ENCODE results near the gene COQ8A.

COQ8A gene

GRCh38 chr1:227006226-227006796 is 66.2 kb downstream of the COQ8A start:
- Mint-ChIP-seq H3K4me1 (no peaks in the 10 kb centered on the region), H3K9me3 (no peaks in the 10 kb centered on the region), H3K4me3 (no peak overlapping the region), H3K36me3 (ENCODE audit: low read depth) (no peaks in the 10 kb centered on the region), H3K27ac (no peak overlapping the region), H3K27me3 (peaks cover 6% of the 10 kb centered on the region)
- DNase-seq (no peak), ATAC-seq (no peak)

GRCh38 chr1:227009937-227010336 is 69.8 kb downstream of the COQ8A start:
- Mint-ChIP-seq H3K4me1 (no peaks in the 10 kb centered on the region), H3K4me3 (no peak overlapping the region), H3K36me3 (ENCODE audit: low read depth) (no peaks in the 10 kb centered on the region), H3K27ac (no peak overlapping the region), H3K9me3 (no peaks in the 10 kb centered on the region), H3K27me3 (peaks cover 6% of the 10 kb centered on the region)
- DNase-seq (no peak), ATAC-seq (no peak)

GRCh38 chr1:227010645-227011044 is 70.6 kb downstream of the COQ8A start:
- Mint-ChIP-seq H3K9me3 (no peaks in the 10 kb centered on the region), H3K4me3 (no peak overlapping the region), H3K36me3 (ENCODE audit: low read depth) (no peaks in the 10 kb centered on the region), H3K27me3 (peaks cover 6% of the 10 kb centered on the region), H3K27ac (no peak overlapping the region), H3K4me1 (no peaks in the 10 kb centered on the region)
- DNase-seq = no peak
- ATAC-seq = no peak

- Mint-ChIP-seq H3K36me3 (ENCODE audit: low read depth) (no peaks in the 10 kb centered on the region), H3K27me3 (no peaks in the 10 kb centered on the region), H3K4me1 (no peaks in the 10 kb centered on the region), H3K27ac (no peak overlapping the region), H3K9me3 (peaks cover 5% of the 10 kb centered on the region), H3K4me3 (no peak overlapping the region)
- DNase-seq (no peak), ATAC-seq (no peak)
Observed at GRCh38 chr1:227016990-227017389, 76.9 kb downstream of the COQ8A start.

- Mint-ChIP-seq H3K27ac (no peak overlapping the region), H3K36me3 (ENCODE audit: low read depth) (no peaks in the 10 kb centered on the region), H3K9me3 (no peaks in the 10 kb centered on the region), H3K4me3 (no peak overlapping the region), H3K4me1 (no peaks in the 10 kb centered on the region), H3K27me3 (no peaks in the 10 kb centered on the region)
- DNase-seq = no peak
- no peak for ATAC-seq
Observed at GRCh38 chr1:227032396-227032795, 92.3 kb downstream of the COQ8A start.

GRCh38 chr1:227033880-227034279 is 93.8 kb downstream of the COQ8A start:
- Mint-ChIP-seq H3K4me1 (no peaks in the 10 kb centered on the region), H3K27ac (no peak overlapping the region), H3K4me3 (no peak overlapping the region), H3K9me3 (no peaks in the 10 kb centered on the region), H3K27me3 (no peaks in the 10 kb centered on the region), H3K36me3 (ENCODE audit: low read depth) (no peaks in the 10 kb centered on the region)
- DNase-seq = no peak
- ATAC-seq = no peak

GRCh38 chr1:227035316-227035715 is 95.2 kb downstream of the COQ8A start:
- Mint-ChIP-seq H3K9me3 (no peaks in the 10 kb centered on the region), H3K27me3 (no peaks in the 10 kb centered on the region), H3K27ac (no peak overlapping the region), H3K4me1 (no peaks in the 10 kb centered on the region), H3K36me3 (ENCODE audit: low read depth) (no peaks in the 10 kb centered on the region), H3K4me3 (no peak overlapping the region)
- DNase-seq (no peak), ATAC-seq (no peak)

- Mint-ChIP-seq H3K4me3 (no peak overlapping the region), H3K4me1 (no peaks in the 10 kb centered on the region), H3K27ac (no peak overlapping the region), H3K36me3 (ENCODE audit: low read depth) (no peaks in the 10 kb centered on the region), H3K9me3 (no peaks in the 10 kb centered on the region), H3K27me3 (no peaks in the 10 kb centered on the region)
- ATAC-seq (no peak), DNase-seq (no peak)
Observed at GRCh38 chr1:227037121-227037520, 97.0 kb downstream of the COQ8A start.
